Gastroesophageal sphincter (tissue), 4 donors: ENCODE results near the gene ATP6V1C2. TPM values are rescaled to one million over a fixed set of nuclear protein-coding genes. Genes with fewer than 3 reads are reported as not detected.

Experiments used
- ATAC-seq: fragments of 150-250 bp; one replicate; pipeline ENCODE4 v1.9.1; 2016; ENCODE audit warnings: mild to moderate bottlenecking, moderate library complexity
- H3K27ac ChIP-seq, 4 donors: fragments of 200-600 bp; sonication (generic) in 3 of 4; 1 replicate in 3 of 4; 2 replicates in 1 of 4; pipeline ENCODE4 v1.5.1; 2016 to 2019
- H3K27me3 ChIP-seq: fragments of 200-600 bp; sonication (generic); one replicate; pipeline ENCODE4 v1.5.1; 2019
- H3K36me3 ChIP-seq, 2 donors: fragments of 200-600 bp; sonication (generic); one replicate each; pipeline ENCODE4 v1.5.1; 2019; ENCODE audit warnings: control low read depth in 1 of 2
- H3K4me1 ChIP-seq, 3 donors: fragments of 200-600 bp; sonication (generic); 1 replicate in 2 of 3; 2 replicates in 1 of 3; pipeline ENCODE4 v1.5.1; 2016 to 2019; ENCODE audit warnings: control low read depth in 2 of 3
- H3K4me3 ChIP-seq, 2 donors: fragments of 200-600 bp; sonication (generic); one replicate each; pipeline ENCODE4 v1.5.1; 2019; ENCODE audit warnings: mild to moderate bottlenecking in 1 of 2, moderate library complexity in 1 of 2
- H3K9me3 ChIP-seq, 3 donors: fragments of 200-600 bp; sonication (generic); one replicate each; pipeline ENCODE4 v1.5.1; 2017 to 2019; ENCODE audit warnings: control low read depth in 2 of 3
- CTCF ChIP-seq, 4 experiments: fragments of 200-600 bp in 2 of 4; fragments of 450-650 bp in 2 of 4; sonication (generic) in 1 of 4; IDR thresholded peaks; one replicate each; pipeline ENCODE4 v1.5.1; 2017 to 2019; ENCODE audit warnings: antibody characterized with exemption in 4 of 4, mild to moderate bottlenecking in 2 of 4, moderate library complexity in 2 of 4
- EP300 ChIP-seq: sonication (generic); formaldehyde crosslinking; IDR thresholded peaks from one replicate; pipeline ENCODE4 v1.6.1; 2017; ENCODE audit warnings: antibody characterized with exemption, mild to moderate bottlenecking
- POLR2A ChIP-seq, 2 donors: fragments of 450-650 bp; IDR thresholded peaks; one replicate each; pipeline ENCODE4 v1.6.1; 2017; ENCODE audit warnings: antibody characterized with exemption in 2 of 2, mild to moderate bottlenecking in 2 of 2, moderate library complexity in 1 of 2
- POLR2AphosphoS5 ChIP-seq: sonication (generic); formaldehyde crosslinking; IDR thresholded peaks from one replicate; pipeline ENCODE4 v1.6.1; 2017; ENCODE audit warnings: antibody characterized with exemption
- WGBS, 2 donors: methylation state at CpG; one replicate each; pipeline ENCODE4 v1.1.5; 2018; ENCODE audit warnings: low coverage in 1 of 2; 5-methylcytosine and 5-hydroxymethylcytosine counted together
- total RNA-seq, 4 donors: library from RNA; depleted of rRNA; stranded (reverse); fragments of >200 nt; gene quantifications; one replicate each; pipeline ENCODE4 v1.1.0, GENCODE V29; 2016

The ATP6V1C2 gene
- total RNA-seq, 4 donors from 2014 or later, result 0.42 to 0.45 TPM; not detected in 2

GRCh38 chr2:10777111-10777841, 55.8 kb downstream of the ATP6V1C2 start:
- H3K4me1 ChIP-seq, result no peaks in the 10 kb centered on the region
- H3K4me3 ChIP-seq, result no peak overlapping the region
- no peak overlapping the region for H3K27ac ChIP-seq
- peaks cover 0 to 52% of the 10 kb centered on the region in 2 donors for H3K36me3 ChIP-seq
- WGBS, 2 donors, result 78 to 84% methylated on average over 10 to 18 of the region's 26 CpGs
- ATAC-seq, result no peak
- no peak for TF ChIP-seq EP300
- no peak for TF ChIP-seq POLR2AphosphoS5
- TF ChIP-seq CTCF (IDR thresholded peaks at IDR 0.05), result no peak
- TF ChIP-seq POLR2A (IDR thresholded peaks at IDR 0.05), result no peak
- H3K27me3 ChIP-seq, result no peaks in the 10 kb centered on the region
- H3K9me3 ChIP-seq, result no peaks in the 10 kb centered on the region

- H3K4me3 ChIP-seq, result no peak overlapping the region
- WGBS, 2 donors, result 90% methylated on average over 4 of the region's 27 CpGs; no CpG with 5 or more reads in 1 of the 2 donors
- ATAC-seq, result no peak
- no peak for TF ChIP-seq POLR2AphosphoS5
- no peak for TF ChIP-seq CTCF (IDR thresholded peaks at IDR 0.05)
- peak in 1 of 2 donors; percentile 6 for TF ChIP-seq POLR2A (IDR thresholded peaks at IDR 0.05)
- no peaks in the 10 kb centered on the region for H3K27me3 ChIP-seq
- no peaks in the 10 kb centered on the region for H3K4me1 ChIP-seq
- peaks cover 0 to 60% of the 10 kb centered on the region in 2 donors for H3K36me3 ChIP-seq
- H3K9me3 ChIP-seq, result no peaks in the 10 kb centered on the region
- no peak overlapping the region for H3K27ac ChIP-seq
Measured at GRCh38 chr2:10777842-10778723, 56.7 kb downstream of the ATP6V1C2 start.

GRCh38 chr2:10778724-10779115, 57.3 kb downstream of the ATP6V1C2 start:
- Histone ChIP-seq H3K9me3 (no peaks in the 10 kb centered on the region), H3K36me3 (peaks cover 0 to 67% of the 10 kb centered on the region in 2 donors), H3K4me1 (no peaks in the 10 kb centered on the region), H3K27ac (no peak overlapping the region), H3K27me3 (no peaks in the 10 kb centered on the region), H3K4me3 (no peak overlapping the region)
- TF ChIP-seq EP300 (no peak), POLR2A (IDR thresholded peaks at IDR 0.05) (no peak), POLR2AphosphoS5 (no peak), CTCF (IDR thresholded peaks at IDR 0.05) (no peak)
- 95% methylated on average over 8 of the region's 12 CpGs; no CpG with 5 or more reads in 1 of the 2 donors for WGBS, 2 donors
- no peak for ATAC-seq

- no peak overlapping the region for H3K4me3 ChIP-seq
- H3K4me1 ChIP-seq, result no peaks in the 10 kb centered on the region
- no peaks in the 10 kb centered on the region for H3K27me3 ChIP-seq
- TF ChIP-seq EP300, result no peak
- no peak for TF ChIP-seq POLR2A (IDR thresholded peaks at IDR 0.05)
- no peak for TF ChIP-seq CTCF (IDR thresholded peaks at IDR 0.05)
- no peak for ATAC-seq
- H3K36me3 ChIP-seq, result peaks cover 0 to 79% of the 10 kb centered on the region in 2 donors
- no peaks in the 10 kb centered on the region for H3K9me3 ChIP-seq
- no peak overlapping the region for H3K27ac ChIP-seq
- 86 to 88% methylated on average over 13 to 25 of the region's 25 CpGs for WGBS, 2 donors
Measured at GRCh38 chr2:10779776-10780490, 58.5 kb downstream of the ATP6V1C2 start.
